Duodenal mucosa (tissue), 2 donors: Measurements from ENCODE around the gene VEPH1.

Experiments
- H3K27ac ChIP-seq: one replicate; pipeline ENCODE4 v1.7.0; 2013; ENCODE audit warnings: low read depth, low read length
- H3K27me3 ChIP-seq, 2 donors: one replicate each; pipeline ENCODE4 v1.7.0; 2013; ENCODE audit warnings: low read length in 2 of 2, control low read depth in 1 of 2; ENCODE audit not compliant: insufficient read depth in 2 of 2, control insufficient read depth in 1 of 2
- H3K36me3 ChIP-seq, 2 donors: one replicate each; pipeline ENCODE4 v1.7.0; 2013; ENCODE audit warnings: low read length in 2 of 2, control low read depth in 1 of 2; ENCODE audit not compliant: insufficient read depth in 2 of 2, control insufficient read depth in 1 of 2
- H3K4me1 ChIP-seq, 2 donors: one replicate each; pipeline ENCODE4 v1.7.0; 2013; ENCODE audit warnings: low read length in 2 of 2, control low read depth in 1 of 2; ENCODE audit not compliant: insufficient read depth in 2 of 2, control insufficient read depth in 1 of 2
- H3K4me3 ChIP-seq, 2 donors: one replicate each; pipeline ENCODE4 v1.7.0; 2013; ENCODE audit warnings: low read length in 2 of 2, low read depth in 1 of 2
- H3K9ac ChIP-seq, 2 donors: one replicate each; pipeline ENCODE4 v1.7.0; 2013; ENCODE audit warnings: low read length in 2 of 2, low read depth in 1 of 2
- H3K9me3 ChIP-seq, 2 donors: one replicate each; pipeline ENCODE4 v1.7.0; 2013; ENCODE audit warnings: low read length in 2 of 2, control low read depth in 1 of 2; ENCODE audit not compliant: control insufficient read depth in 1 of 2

The VEPH1 gene

GRCh38 chr3:157438194-157438730 is 65.0 kb downstream of the VEPH1 start:
- H3K36me3 ChIP-seq, result no peaks in the 10 kb centered on the region
- H3K9me3 ChIP-seq, result no peaks in the 10 kb centered on the region
- H3K4me1 ChIP-seq, result no peaks in the 10 kb centered on the region
- no peak overlapping the region for H3K9ac ChIP-seq
- H3K27ac ChIP-seq, result no peak overlapping the region
- H3K27me3 ChIP-seq, result peaks cover 14 to 21% of the 10 kb centered on the region in 2 donors
- H3K4me3 ChIP-seq, result peak overlapping the region; percentile 50 to 60

- Histone ChIP-seq H3K4me1 (no peaks in the 10 kb centered on the region), H3K27ac (no peak within 1 kb of the TSS), H3K36me3 (no peaks in the 10 kb centered on the region), H3K9me3 (no peaks in the 10 kb centered on the region), H3K4me3 (peak within 1 kb of the TSS; percentile 50 to 60), H3K9ac (no peak within 1 kb of the TSS), H3K27me3 (peaks cover 14 to 21% of the 10 kb centered on the region in 2 donors)
Measured at GRCh38 chr3:157436583-157437291, 66.5 kb downstream of the VEPH1 start, which contains the start of gene PTX3. PTX3 (plus strand) TSS chr3:157436850; CDS start chr3:157436934, 84 bp downstream.

DNA sequence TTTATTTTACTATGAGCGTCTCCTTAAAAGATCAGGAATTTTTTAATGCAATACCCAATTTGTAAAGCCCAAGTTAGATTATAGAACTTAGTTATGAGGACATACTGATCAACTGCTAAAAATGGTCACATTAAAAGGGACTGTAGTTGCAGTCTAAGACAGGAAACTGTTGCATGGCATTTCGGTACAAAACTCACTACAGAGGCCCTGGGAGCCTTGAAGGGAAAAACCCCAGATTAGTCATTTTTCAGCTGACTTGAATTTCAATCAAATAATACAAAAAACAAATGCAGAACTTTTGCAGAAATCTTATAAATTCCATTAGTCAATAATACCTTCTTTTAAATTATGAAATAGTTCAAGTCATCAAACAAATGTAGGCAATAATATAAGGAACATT is 73.5 kb downstream of the VEPH1 start:
- Histone ChIP-seq H3K27me3 (no peaks in the 10 kb centered on the region), H3K9me3 (no peaks in the 10 kb centered on the region), H3K9ac (no peak overlapping the region), H3K36me3 (no peaks in the 10 kb centered on the region), H3K4me1 (no peaks in the 10 kb centered on the region), H3K27ac (no peak overlapping the region), H3K4me3 (no peak overlapping the region)

GRCh38 chr3:157428853-157429252 is 74.4 kb downstream of the VEPH1 start:
- Histone ChIP-seq H3K27me3 (no peaks in the 10 kb centered on the region), H3K36me3 (no peaks in the 10 kb centered on the region), H3K27ac (no peak overlapping the region), H3K4me1 (no peaks in the 10 kb centered on the region), H3K9me3 (no peaks in the 10 kb centered on the region), H3K9ac (no peak overlapping the region), H3K4me3 (no peak overlapping the region)

DNA sequence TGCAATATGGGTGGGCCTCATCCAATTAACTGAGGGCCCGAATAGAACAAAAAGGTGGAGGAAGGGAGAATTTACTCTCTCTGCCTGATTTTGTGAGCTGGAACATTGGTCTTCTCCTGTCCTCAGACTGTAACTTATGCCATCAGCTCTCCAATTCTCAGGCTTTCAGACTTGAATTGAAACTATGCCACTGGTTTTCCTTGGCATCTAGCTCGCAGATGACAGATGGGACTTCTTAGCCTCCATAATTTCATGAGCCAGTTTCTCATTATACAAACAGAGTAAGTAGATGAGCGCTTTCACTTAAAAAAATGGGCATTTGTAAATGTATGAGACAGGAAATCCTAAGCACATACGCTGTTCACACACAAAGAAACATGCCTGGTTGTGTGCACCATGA is 75.3 kb downstream of the VEPH1 start:
- no peak overlapping the region for H3K9ac ChIP-seq
- no peaks in the 10 kb centered on the region for H3K4me1 ChIP-seq
- no peak overlapping the region for H3K4me3 ChIP-seq
- H3K27me3 ChIP-seq, result no peaks in the 10 kb centered on the region
- H3K27ac ChIP-seq, result no peak overlapping the region
- no peaks in the 10 kb centered on the region for H3K36me3 ChIP-seq
- H3K9me3 ChIP-seq, result no peaks in the 10 kb centered on the region

- H3K4me3 ChIP-seq, result no peak overlapping the region
- no peaks in the 10 kb centered on the region for H3K36me3 ChIP-seq
- no peak overlapping the region for H3K27ac ChIP-seq
- H3K9me3 ChIP-seq, result no peaks in the 10 kb centered on the region
- H3K27me3 ChIP-seq, result no peaks in the 10 kb centered on the region
- no peaks in the 10 kb centered on the region for H3K4me1 ChIP-seq
- no peak overlapping the region for H3K9ac ChIP-seq
Measured at GRCh38 chr3:157423337-157423736, 79.9 kb downstream of the VEPH1 start.

DNA sequence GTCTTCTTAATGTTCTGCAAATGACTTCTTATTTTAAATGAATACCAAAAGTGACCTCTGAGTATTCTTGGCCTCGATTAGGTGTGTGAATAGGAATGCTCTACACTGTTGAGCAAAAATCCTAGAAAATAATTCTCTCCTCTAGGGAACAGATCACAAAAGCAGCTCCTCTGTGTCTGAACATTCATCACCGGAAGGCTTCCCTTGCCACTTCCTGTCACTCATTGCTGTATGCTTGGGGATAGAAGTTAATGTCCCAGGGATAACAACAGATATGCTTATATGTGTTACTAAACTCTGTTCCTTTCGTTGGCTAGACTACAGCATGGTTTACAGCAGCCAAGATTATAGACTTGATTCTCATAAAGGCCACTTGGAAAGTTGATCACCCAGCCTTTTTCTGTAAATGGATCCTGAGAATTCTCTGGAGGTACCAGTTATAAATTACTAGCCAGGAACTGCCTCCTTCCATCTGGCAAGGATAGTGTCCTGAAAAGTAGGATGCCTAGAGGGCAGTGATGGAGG is 82.5 kb downstream of the VEPH1 start:
- no peaks in the 10 kb centered on the region for H3K9me3 ChIP-seq
- H3K27ac ChIP-seq, result no peak overlapping the region
- H3K4me3 ChIP-seq, result no peak overlapping the region
- H3K36me3 ChIP-seq, result no peaks in the 10 kb centered on the region
- no peaks in the 10 kb centered on the region for H3K27me3 ChIP-seq
- H3K4me1 ChIP-seq, result no peaks in the 10 kb centered on the region
- H3K9ac ChIP-seq, result no peak overlapping the region

- Histone ChIP-seq H3K4me3 (no peak overlapping the region), H3K9ac (no peak overlapping the region), H3K9me3 (no peaks in the 10 kb centered on the region), H3K4me1 (no peaks in the 10 kb centered on the region), H3K36me3 (no peaks in the 10 kb centered on the region), H3K27me3 (no peaks in the 10 kb centered on the region), H3K27ac (no peak overlapping the region)
Measured at GRCh38 chr3:157418104-157418503, 85.1 kb downstream of the VEPH1 start.

GRCh38 chr3:157417247-157417646 is 86.0 kb downstream of the VEPH1 start:
- Histone ChIP-seq H3K27ac (no peak overlapping the region), H3K4me1 (no peaks in the 10 kb centered on the region)

GRCh38 chr3:157416347-157417087 is 86.7 kb downstream of the VEPH1 start:
- Histone ChIP-seq H3K36me3 (no peaks in the 10 kb centered on the region), H3K9ac (no peak overlapping the region), H3K4me1 (no peaks in the 10 kb centered on the region), H3K27me3 (no peaks in the 10 kb centered on the region), H3K27ac (no peak overlapping the region), H3K9me3 (no peaks in the 10 kb centered on the region), H3K4me3 (no peak overlapping the region)

More at GRCh38 chr3:157417247-157417646, 86.0 kb downstream of the VEPH1 start:
- Histone ChIP-seq H3K4me3 (no peak overlapping the region), H3K9me3 (no peaks in the 10 kb centered on the region), H3K9ac (no peak overlapping the region), H3K36me3 (no peaks in the 10 kb centered on the region), H3K27me3 (no peaks in the 10 kb centered on the region)
